ENCODE measurements around the gene PCSK4. TPM values are rescaled to one million over a fixed set of nuclear protein-coding genes. Genes with fewer than 3 reads are reported as not detected.
A peak's percentile ranks its signal among the peaks of the same experiment; 100 is the strongest.
"Not testable (repeated sequence)": the region's sequence is repeated elsewhere in the genome, so short reads cannot be mapped to it uniquely, and the experiment has no call there.

The PCSK4 gene
- 8.4 TPM for total RNA-seq (ENCODE audit: unreplicated experiment)
- long read RNA-seq, partial matches to known transcripts, result 0 of 1 reads
- long read RNA-seq, other reads (novel, unspliced or antisense), result 1 of 1 reads

DNA sequence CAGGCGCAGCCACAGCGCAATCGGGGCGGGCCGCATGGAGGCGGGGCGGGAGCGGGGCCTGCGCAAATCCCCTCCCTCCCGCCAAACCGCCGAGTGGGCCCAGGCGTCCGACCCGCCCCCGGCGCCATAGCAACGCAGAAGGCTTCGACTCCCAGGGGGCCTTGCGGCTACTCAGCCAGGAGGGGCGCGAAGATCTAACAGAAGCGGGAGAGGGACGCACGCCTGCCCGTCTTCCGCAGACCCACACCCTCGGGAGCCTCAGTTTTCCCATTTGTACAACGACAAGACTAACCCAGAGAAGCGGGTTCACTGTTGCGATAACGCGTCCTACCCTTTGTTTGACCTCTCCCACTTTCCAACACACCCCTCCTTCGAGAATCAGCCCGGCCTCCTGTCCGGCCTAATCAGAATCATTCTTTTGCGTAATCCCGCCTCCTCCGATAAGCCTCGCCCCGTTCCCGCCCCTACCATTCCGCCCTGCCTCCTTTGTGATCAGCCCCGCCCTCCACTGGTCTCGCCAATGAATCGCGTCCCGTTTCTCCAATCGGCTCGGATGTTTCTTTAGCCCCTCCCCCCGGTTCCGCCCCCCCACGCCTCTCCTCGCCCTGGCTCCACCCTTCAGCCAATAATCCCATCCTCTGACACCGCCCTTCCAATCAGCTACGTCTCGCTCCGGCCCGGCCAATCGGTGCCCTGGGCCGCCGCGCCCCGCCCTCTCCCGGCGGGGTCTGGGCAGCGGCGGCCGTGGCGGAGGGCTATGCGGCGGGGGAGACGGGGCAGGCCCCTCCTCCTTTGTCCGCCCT is at the start of gene PCSK4:
Gene PCSK4 (minus strand): TSS at position 40 of the 803 bp plus-strand sequence. CDS start 4 bp downstream, at position 36.
- Mint-ChIP-seq H3K27me3 (ENCODE audit: unreplicated experiment) (peaks cover 14% of the 10 kb centered on the region), H3K27ac (ENCODE audit: unreplicated experiment) (no peak within 1 kb of the TSS), H3K4me3 (ENCODE audit: unreplicated experiment) (peak within 1 kb of the TSS; percentile 92), H3K4me1 (ENCODE audit: unreplicated experiment) (peaks cover 2% of the 10 kb centered on the region), H3K36me3 (ENCODE audit: low read depth, unreplicated experiment) (no peaks in the 10 kb centered on the region), H3K9me3 (ENCODE audit: unreplicated experiment) (no peaks in the 10 kb centered on the region)
- peak; percentile 98 for DNase-seq (ENCODE audit: low spot score)
- TF ChIP-seq, protein P1, sequence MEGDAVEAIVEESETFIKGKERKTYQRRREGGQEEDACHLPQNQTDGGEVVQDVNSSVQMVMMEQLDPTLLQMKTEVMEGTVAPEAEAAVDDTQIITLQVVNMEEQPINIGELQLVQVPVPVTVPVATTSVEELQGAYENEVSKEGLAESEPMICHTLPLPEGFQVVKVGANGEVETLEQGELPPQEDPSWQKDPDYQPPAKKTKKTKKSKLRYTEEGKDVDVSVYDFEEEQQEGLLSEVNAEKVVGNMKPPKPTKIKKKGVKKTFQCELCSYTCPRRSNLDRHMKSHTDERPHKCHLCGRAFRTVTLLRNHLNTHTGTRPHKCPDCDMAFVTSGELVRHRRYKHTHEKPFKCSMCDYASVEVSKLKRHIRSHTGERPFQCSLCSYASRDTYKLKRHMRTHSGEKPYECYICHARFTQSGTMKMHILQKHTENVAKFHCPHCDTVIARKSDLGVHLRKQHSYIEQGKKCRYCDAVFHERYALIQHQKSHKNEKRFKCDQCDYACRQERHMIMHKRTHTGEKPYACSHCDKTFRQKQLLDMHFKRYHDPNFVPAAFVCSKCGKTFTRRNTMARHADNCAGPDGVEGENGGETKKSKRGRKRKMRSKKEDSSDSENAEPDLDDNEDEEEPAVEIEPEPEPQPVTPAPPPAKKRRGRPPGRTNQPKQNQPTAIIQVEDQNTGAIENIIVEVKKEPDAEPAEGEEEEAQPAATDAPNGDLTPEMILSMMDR (IDR thresholded peaks at IDR 0.05; ENCODE audit: unreplicated experiment), result no peak

DNA sequence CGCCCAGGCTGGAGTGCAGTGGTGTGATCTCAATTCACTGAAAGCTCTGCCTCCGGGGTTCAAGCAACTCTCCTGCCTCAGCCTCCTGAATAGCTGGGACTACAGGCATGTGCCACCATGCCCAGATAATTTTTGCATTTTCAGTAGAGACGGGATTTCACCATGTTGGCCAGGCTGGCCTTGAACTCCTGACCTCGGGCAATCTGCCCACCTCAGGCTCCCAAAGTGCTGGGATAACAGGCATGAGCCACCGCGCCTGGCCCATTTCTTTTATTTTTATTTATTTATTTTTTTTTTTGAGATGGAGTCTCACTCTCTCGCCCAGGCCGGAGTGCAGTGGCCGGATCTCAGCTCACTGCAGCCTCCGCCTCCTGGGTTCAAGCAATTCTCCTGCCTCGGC is 49.6 kb upstream of the PCSK4 start:
- H3K27ac Mint-ChIP-seq (ENCODE audit: unreplicated experiment); DNase-seq (ENCODE audit: low spot score); H3K36me3 Mint-ChIP-seq (ENCODE audit: low read depth, unreplicated experiment); H3K9me3 Mint-ChIP-seq (ENCODE audit: unreplicated experiment); H3K27me3 Mint-ChIP-seq (ENCODE audit: unreplicated experiment); H3K4me3 Mint-ChIP-seq (ENCODE audit: unreplicated experiment); H3K4me1 Mint-ChIP-seq (ENCODE audit: unreplicated experiment): not testable (repeated sequence)

DNA sequence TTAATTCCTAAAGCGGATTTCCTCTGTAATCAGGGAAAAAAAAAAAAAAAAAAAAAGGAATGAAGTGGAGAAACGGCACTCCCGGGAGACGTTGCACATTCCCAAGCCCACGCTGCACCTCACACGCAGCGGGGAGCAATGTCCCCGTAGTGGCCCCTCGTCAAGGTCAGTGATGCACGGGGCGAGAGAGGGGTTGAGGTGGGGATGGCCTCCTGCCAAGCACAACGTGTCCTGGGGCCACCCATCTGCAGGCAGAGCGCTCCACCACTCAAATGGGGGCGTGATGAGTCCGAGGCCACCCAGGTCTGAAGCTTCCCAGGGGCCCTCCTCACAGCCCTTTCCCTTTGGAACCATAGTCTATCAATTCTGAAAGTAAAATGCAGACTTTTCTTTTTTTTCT is 48.8 kb upstream of the PCSK4 start:
- Mint-ChIP-seq H3K4me3 (ENCODE audit: unreplicated experiment) (no peak overlapping the region), H3K36me3 (ENCODE audit: low read depth, unreplicated experiment) (no peaks in the 10 kb centered on the region), H3K9me3 (ENCODE audit: unreplicated experiment) (no peaks in the 10 kb centered on the region), H3K27ac (ENCODE audit: unreplicated experiment) (no peak overlapping the region), H3K4me1 (ENCODE audit: unreplicated experiment) (no peaks in the 10 kb centered on the region), H3K27me3 (ENCODE audit: unreplicated experiment) (peaks cover 5% of the 10 kb centered on the region)
- no peak for DNase-seq (ENCODE audit: low spot score)
- TF ChIP-seq, protein P1 (IDR thresholded peaks at IDR 0.05; ENCODE audit: unreplicated experiment), result no peak

DNA sequence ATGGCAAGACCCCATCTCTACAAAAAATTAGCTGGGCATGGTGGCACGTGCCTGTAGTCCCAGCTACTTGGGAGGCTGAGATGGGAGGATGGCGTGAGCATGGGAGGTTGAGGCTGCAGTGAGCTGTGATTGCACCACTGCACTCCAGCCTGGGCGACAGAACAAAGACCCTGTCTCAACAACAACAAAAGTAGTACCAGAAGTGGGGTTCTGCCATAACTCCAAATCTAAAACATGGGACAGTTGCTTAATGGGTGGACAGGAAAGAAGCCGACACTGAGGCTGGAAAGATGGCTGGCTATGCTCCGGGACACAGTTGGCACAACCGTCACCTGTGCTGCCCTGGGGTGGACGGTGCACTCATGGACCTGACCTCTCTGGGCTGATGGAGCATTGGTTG is 45.5 kb upstream of the PCSK4 start:
- H3K4me3 Mint-ChIP-seq (ENCODE audit: unreplicated experiment); H3K4me1 Mint-ChIP-seq (ENCODE audit: unreplicated experiment); DNase-seq (ENCODE audit: low spot score); H3K36me3 Mint-ChIP-seq (ENCODE audit: low read depth, unreplicated experiment); H3K9me3 Mint-ChIP-seq (ENCODE audit: unreplicated experiment); H3K27me3 Mint-ChIP-seq (ENCODE audit: unreplicated experiment); H3K27ac Mint-ChIP-seq (ENCODE audit: unreplicated experiment): not testable (repeated sequence)

DNA sequence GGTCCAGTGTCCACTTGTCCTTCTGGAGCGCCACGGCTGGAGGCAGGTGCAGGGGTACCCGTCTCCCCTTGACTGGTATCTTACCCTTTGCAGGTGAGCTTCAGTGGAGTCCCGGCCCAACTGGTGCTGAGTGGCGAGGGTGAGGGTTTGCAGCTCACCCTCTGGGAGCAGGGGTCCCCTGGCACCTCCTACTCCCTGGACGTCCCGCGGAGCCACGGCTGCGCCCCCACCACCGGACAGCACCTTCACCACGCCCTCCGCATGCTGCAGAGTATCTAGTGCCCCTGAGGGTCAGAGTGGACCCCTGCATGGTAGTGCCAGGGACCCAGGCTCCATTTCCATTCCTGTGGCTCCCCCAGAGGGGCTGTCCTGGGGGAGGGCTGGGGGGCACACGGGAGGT is 44.8 kb upstream of the PCSK4 start:
- Mint-ChIP-seq H3K9me3 (ENCODE audit: unreplicated experiment) (no peaks in the 10 kb centered on the region), H3K36me3 (ENCODE audit: low read depth, unreplicated experiment) (no peaks in the 10 kb centered on the region)

More for the DNA sequence above, 44.8 kb upstream of the PCSK4 start:
- Mint-ChIP-seq H3K27ac (ENCODE audit: unreplicated experiment) (no peak overlapping the region), H3K4me1 (ENCODE audit: unreplicated experiment) (no peaks in the 10 kb centered on the region), H3K4me3 (ENCODE audit: unreplicated experiment) (no peak overlapping the region), H3K27me3 (ENCODE audit: unreplicated experiment) (peaks cover 3% of the 10 kb centered on the region)
- no peak for DNase-seq (ENCODE audit: low spot score)
- TF ChIP-seq, protein P1 (IDR thresholded peaks at IDR 0.05; ENCODE audit: unreplicated experiment), result no peak
